IPS DF 6.9 (cell line): ENCODE measurements around the gene HYAL2.
"Not testable (repeated sequence)": the region's sequence is repeated elsewhere in the genome, so short reads cannot be mapped to it uniquely, and the experiment has no call there.

ENCODE experiments used
- DNase-seq: peaks from one replicate; pipeline ENCODE4 v3.0.0-alpha.2; 2013; ENCODE audit warnings: low read depth, low spot score
- H3K27ac ChIP-seq: one replicate; pipeline ENCODE4 v1.5.1; 2013; ENCODE audit warnings: low read length, control low read depth
- H3K27me3 ChIP-seq: 2 replicates; pipeline ENCODE4 v1.6.1; 2013; ENCODE audit warnings: mild to moderate bottlenecking, low read length; ENCODE audit not compliant: control insufficient read depth, insufficient read depth
- H3K36me3 ChIP-seq: 2 replicates; pipeline ENCODE4 v1.6.1; 2013; ENCODE audit warnings: low read length; ENCODE audit not compliant: control insufficient read depth, insufficient read depth
- H3K4me1 ChIP-seq: 2 replicates; pipeline ENCODE4 v1.6.1; 2013; ENCODE audit warnings: low read length; ENCODE audit not compliant: control insufficient read depth, insufficient read depth
- H3K4me3 ChIP-seq: 2 replicates; pipeline ENCODE4 v1.5.1; 2013; ENCODE audit warnings: mild to moderate bottlenecking, low read length
- H3K9me3 ChIP-seq: 2 replicates; pipeline ENCODE4 v1.6.1; 2013; ENCODE audit warnings: low read length, inconsistent platforms; ENCODE audit not compliant: control insufficient read depth, insufficient read depth
- WGBS: extraction: QIAGEN DNeasy Blood & Tissue Kit; methylation state at CpG from one replicate; pipeline ENCODE4 v1.1.7; 2013; ENCODE audit warnings: mixed read lengths, missing lambda C conversion rate; ENCODE audit not compliant: insufficient read length, insufficient coverage; 5-methylcytosine and 5-hydroxymethylcytosine counted together

The HYAL2 gene

GRCh38 chr3:50275141-50275995 is 47.2 kb downstream of the HYAL2 start:
- Histone ChIP-seq H3K9me3 (no peaks in the 10 kb centered on the region), H3K27ac (no peak overlapping the region), H3K4me3 (peak overlapping the region; percentile 50; the same call in 1 of the 2 replicates), H3K27me3 (peaks cover 12% of the 10 kb centered on the region; the same call in 1 of the 2 replicates), H3K36me3 (no peaks in the 10 kb centered on the region), H3K4me1 (peaks cover 9% of the 10 kb centered on the region)
- no CpG with 5 or more reads among the region's 65 CpGs for WGBS
- DNase-seq = no peak

DNA sequence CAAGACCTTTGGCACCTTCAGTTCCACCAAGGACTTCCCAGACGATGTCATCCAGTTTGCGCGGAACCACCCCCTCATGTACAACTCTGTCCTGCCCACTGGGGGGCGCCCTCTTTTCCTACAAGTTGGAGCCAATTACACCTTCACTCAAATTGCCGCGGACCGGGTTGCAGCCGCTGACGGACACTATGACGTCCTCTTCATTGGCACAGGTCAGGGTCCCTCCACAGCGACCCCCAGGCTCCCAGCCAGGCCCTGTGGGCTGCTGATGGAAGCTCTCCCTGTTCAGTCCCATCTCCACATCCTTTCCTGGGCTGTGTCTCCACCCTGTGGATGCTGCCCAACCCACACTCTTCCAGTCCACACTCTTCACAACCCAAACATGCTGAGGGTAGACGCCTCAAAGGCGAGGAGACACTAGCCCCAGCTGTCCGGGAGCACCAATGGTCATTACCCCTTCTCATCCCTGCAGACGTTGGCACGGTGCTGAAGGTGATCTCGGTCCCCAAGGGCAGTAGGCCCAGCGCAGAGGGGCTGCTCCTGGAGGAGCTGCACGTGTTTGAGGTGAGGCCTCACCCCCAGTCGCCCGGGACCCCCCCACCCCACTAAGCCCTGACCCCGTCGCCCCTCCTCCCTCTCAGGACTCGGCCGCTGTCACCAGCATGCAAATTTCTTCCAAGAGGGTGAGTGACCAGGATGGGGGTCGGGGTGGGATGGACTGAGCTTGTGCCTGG is 48.0 kb downstream of the HYAL2 start:
- Histone ChIP-seq H3K9me3 (no peaks in the 10 kb centered on the region), H3K27me3 (peaks cover 12% of the 10 kb centered on the region; the same call in 1 of the 2 replicates), H3K4me1 (peaks cover 9% of the 10 kb centered on the region), H3K36me3 (no peaks in the 10 kb centered on the region), H3K4me3 (no peak overlapping the region), H3K27ac (no peak overlapping the region)
- no peak for DNase-seq
- WGBS = no CpG with 5 or more reads among the region's 26 CpGs

GRCh38 chr3:50273689-50274065 is 48.9 kb downstream of the HYAL2 start:
- no peak overlapping the region for H3K27ac ChIP-seq
- H3K4me1 ChIP-seq = peaks cover 16% of the 10 kb centered on the region
- no peaks in the 10 kb centered on the region for H3K9me3 ChIP-seq
- WGBS = no CpG with 5 or more reads among the region's 31 CpGs
- H3K4me3 ChIP-seq = no peak overlapping the region
- peaks cover 12% of the 10 kb centered on the region; the same call in 1 of the 2 replicates for H3K27me3 ChIP-seq
- no peak for DNase-seq
- no peaks in the 10 kb centered on the region for H3K36me3 ChIP-seq

- peaks cover 21% of the 10 kb centered on the region for H3K4me1 ChIP-seq
- no peak overlapping the region for H3K27ac ChIP-seq
- no peaks in the 10 kb centered on the region for H3K36me3 ChIP-seq
- no CpG with 5 or more reads among the region's 61 CpGs for WGBS
- H3K27me3 ChIP-seq = peaks cover 12% of the 10 kb centered on the region; the same call in 1 of the 2 replicates
- DNase-seq = no peak
- no peaks in the 10 kb centered on the region for H3K9me3 ChIP-seq
- peak overlapping the region; percentile 8; the same call in 1 of the 2 replicates for H3K4me3 ChIP-seq
These were observed 49.4 kb downstream of the HYAL2 start for GRCh38 chr3:50272911-50273688.

DNA sequence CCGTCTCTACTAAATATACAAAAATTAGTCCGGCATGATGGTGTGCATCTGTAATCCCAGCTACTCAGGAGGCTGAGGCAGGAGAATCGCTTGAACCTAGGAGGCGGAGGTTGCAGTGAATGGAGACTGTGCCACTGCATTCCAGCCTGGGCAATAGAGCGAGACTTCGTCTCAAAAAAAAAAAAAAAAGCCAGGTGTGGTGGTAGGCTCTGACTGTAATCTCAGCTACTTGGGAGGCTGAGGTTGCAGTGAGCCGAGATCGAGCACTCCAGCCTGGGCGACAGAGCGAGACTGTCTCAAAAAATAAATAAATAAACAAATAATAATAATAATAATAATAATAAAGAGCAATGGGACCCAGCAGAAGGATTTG is 50.0 kb downstream of the HYAL2 start:
- Histone ChIP-seq H3K27me3 (peaks cover 12% of the 10 kb centered on the region; the same call in 1 of the 2 replicates), H3K4me1 (peaks cover 26% of the 10 kb centered on the region)
- not testable (repeated sequence) for DNase-seq

DNA sequence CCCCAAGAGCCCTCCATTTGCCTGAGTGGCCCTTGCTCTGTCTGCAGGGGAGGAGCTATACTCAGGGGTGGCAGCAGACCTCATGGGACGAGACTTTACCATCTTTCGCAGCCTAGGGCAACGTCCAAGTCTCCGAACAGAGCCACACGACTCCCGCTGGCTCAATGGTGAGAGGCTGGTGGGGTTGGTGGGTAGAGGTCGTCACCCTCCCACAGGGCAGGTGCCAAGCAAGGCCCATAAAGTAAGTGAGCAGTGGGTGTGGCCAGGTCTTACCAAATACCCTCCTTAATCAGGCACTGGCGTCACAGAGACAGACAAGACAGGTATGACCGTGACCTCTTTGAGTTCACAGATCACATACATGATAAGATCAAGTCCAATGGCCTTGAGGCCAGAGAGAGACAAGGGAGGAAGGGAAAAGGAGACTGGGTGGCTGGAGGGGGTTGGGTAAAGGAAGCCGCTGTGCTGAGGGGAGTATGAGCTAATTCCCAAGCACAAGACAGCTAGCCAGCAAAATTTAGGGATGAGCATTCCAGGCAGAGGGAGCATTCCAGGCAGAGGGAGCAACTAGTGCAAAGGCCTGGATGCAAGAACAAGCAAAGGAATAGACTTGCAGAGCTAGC is 51.1 kb downstream of the HYAL2 start:
- DNase-seq = no peak
- Histone ChIP-seq H3K9me3 (no peaks in the 10 kb centered on the region), H3K27me3 (peaks cover 12% of the 10 kb centered on the region; the same call in 1 of the 2 replicates), H3K36me3 (no peaks in the 10 kb centered on the region), H3K27ac (no peak overlapping the region), H3K4me3 (no peak overlapping the region), H3K4me1 (peaks cover 26% of the 10 kb centered on the region)
- WGBS = no CpG with 5 or more reads among the region's 10 CpGs

More for the DNA sequence above, 50.0 kb downstream of the HYAL2 start:
- H3K36me3 ChIP-seq, H3K4me3 ChIP-seq, H3K9me3 ChIP-seq, H3K27ac ChIP-seq: not testable (repeated sequence)
- WGBS = no CpG with 5 or more reads among the region's 10 CpGs

- Histone ChIP-seq H3K36me3 (no peaks in the 10 kb centered on the region), H3K4me1 (peaks cover 25% of the 10 kb centered on the region), H3K9me3 (no peaks in the 10 kb centered on the region), H3K27me3 (peaks cover 12% of the 10 kb centered on the region; the same call in 1 of the 2 replicates), H3K27ac (no peak overlapping the region), H3K4me3 (no peak overlapping the region)
- no CpG with 5 or more reads among the region's 19 CpGs for WGBS
- DNase-seq = no peak
These were observed 51.9 kb downstream of the HYAL2 start for GRCh38 chr3:50270422-50271224.

DNA sequence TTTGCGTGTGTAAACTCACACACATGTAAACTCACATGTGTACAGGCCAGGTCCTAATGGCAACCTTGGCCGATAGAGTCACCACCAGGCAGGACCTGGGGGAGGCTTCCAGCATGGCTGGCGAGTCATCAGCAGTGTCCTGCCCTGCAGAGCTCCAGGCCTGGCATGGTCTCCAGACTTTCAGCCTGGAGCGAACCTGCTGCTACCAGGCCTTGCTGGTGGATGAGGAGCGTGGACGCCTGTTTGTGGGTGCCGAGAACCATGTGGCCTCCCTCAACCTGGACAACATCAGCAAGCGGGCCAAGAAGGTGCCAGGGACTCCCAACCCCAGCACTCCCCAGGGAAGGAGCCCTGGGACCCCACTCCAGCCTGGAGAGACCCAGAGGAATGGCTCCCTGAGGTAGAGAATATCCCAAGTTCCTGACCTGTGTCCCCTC is 52.5 kb downstream of the HYAL2 start:
- H3K4me3 ChIP-seq = no peak overlapping the region
- no peak overlapping the region for H3K27ac ChIP-seq
- peaks cover 25% of the 10 kb centered on the region for H3K4me1 ChIP-seq
- H3K36me3 ChIP-seq = no peaks in the 10 kb centered on the region
- no peaks in the 10 kb centered on the region for H3K9me3 ChIP-seq
- H3K27me3 ChIP-seq = peaks cover 11% of the 10 kb centered on the region; the same call in 1 of the 2 replicates
- WGBS = no CpG with 5 or more reads among the region's 8 CpGs
- DNase-seq = no peak

- Histone ChIP-seq H3K4me1 (peaks cover 22% of the 10 kb centered on the region), H3K36me3 (no peaks in the 10 kb centered on the region), H3K27ac (no peak overlapping the region), H3K4me3 (no peak overlapping the region), H3K9me3 (no peaks in the 10 kb centered on the region), H3K27me3 (peaks cover 7% of the 10 kb centered on the region; the same call in 1 of the 2 replicates)
- WGBS = no CpG with 5 or more reads among the region's 4 CpGs
- no peak for DNase-seq
These were observed 53.1 kb downstream of the HYAL2 start for GRCh38 chr3:50269460-50269859.
